Measurements from ENCODE around the gene DLEC1.
A peak's percentile ranks its signal among the peaks of the same experiment; 100 is the strongest.

The DLEC1 gene, protein sequence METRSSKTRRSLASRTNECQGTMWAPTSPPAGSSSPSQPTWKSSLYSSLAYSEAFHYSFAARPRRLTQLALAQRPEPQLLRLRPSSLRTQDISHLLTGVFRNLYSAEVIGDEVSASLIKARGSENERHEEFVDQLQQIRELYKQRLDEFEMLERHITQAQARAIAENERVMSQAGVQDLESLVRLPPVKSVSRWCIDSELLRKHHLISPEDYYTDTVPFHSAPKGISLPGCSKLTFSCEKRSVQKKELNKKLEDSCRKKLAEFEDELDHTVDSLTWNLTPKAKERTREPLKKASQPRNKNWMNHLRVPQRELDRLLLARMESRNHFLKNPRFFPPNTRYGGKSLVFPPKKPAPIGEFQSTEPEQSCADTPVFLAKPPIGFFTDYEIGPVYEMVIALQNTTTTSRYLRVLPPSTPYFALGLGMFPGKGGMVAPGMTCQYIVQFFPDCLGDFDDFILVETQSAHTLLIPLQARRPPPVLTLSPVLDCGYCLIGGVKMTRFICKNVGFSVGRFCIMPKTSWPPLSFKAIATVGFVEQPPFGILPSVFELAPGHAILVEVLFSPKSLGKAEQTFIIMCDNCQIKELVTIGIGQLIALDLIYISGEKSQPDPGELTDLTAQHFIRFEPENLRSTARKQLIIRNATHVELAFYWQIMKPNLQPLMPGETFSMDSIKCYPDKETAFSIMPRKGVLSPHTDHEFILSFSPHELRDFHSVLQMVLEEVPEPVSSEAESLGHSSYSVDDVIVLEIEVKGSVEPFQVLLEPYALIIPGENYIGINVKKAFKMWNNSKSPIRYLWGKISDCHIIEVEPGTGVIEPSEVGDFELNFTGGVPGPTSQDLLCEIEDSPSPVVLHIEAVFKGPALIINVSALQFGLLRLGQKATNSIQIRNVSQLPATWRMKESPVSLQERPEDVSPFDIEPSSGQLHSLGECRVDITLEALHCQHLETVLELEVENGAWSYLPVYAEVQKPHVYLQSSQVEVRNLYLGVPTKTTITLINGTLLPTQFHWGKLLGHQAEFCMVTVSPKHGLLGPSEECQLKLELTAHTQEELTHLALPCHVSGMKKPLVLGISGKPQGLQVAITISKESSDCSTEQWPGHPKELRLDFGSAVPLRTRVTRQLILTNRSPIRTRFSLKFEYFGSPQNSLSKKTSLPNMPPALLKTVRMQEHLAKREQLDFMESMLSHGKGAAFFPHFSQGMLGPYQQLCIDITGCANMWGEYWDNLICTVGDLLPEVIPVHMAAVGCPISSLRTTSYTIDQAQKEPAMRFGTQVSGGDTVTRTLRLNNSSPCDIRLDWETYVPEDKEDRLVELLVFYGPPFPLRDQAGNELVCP (N-terminal part only)

DNA sequence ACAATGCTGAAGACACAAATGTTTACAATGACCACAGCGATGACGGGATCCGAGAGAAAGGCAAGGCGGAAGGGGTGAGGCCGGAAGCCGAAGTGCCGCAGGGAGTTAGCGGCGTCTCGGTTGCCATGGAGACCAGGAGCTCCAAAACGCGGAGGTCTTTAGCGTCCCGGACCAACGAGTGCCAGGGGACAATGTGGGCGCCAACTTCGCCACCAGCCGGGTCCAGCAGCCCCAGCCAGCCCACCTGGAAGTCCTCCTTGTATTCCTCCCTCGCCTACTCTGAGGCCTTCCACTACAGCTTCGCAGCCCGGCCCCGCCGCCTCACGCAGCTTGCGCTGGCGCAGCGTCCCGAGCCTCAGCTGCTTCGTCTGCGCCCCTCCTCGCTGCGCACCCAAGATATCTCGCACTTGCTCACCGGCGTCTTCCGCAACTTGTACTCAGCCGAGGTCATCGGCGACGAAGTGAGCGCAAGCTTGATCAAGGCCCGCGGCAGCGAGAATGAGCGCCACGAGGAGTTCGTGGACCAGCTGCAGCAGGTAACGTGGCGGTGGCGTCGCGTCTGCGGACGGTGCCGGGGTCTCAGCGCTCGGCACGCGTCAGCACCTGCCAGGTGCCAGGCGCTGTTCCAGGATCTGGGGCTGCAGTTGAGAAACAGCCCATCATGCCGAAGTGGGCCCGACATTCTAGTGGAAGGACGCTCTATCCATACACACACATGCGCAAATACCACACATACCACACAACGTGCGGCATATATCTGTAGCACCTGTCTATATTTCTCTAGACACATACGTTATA is at the start of gene DLEC1:
TSS of gene DLEC1 (plus strand) at position 108 of the 798 bp plus-strand sequence. CDS start at position 126, 18 bp downstream.
- Mint-ChIP-seq H3K9me3 (no peaks in the 10 kb centered on the region), H3K27ac (peak within 1 kb of the TSS; percentile 66), H3K27me3 (peaks cover 7% of the 10 kb centered on the region), H3K36me3 (no peaks in the 10 kb centered on the region), H3K4me3 (peak within 1 kb of the TSS; percentile 84), H3K4me1 (peaks cover 22% of the 10 kb centered on the region)
- ATAC-seq, result peak; percentile 87

DNA sequence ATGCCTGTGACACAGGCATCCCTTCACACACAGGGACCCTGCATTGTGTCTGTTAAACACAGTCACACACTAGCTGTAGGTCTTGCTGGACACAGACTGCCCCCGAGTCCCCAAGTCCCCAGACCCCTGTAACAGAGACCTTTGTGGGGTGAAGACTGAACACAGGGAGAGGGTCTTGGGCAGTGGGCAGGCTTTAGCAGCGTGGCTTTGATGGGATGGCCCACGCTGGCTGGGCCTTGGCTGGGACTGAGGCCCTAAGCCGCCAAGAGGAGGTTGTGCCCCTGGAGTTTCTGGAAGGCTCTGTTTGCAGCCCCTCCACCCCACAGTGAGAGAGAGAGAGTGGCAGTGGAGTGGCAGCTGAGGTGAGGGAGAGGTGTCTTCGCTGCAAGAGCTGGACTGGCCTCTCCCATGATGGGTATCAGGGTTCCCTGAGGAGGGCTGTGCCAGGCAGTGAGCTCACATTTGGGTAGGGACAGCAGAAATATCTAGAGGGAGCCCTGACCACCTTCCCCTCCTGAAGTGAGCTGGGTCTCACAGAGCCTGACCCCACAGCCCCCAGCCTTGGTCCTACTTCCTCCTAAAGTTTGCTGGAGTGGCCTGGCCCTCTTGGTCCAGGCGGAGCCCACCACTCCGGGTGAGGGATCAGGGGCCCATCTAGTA is 49.1 kb upstream of the DLEC1 start:
- ATAC-seq, result no peak
- Mint-ChIP-seq H3K27ac (no peak overlapping the region), H3K4me1 (peaks cover 9% of the 10 kb centered on the region), H3K9me3 (no peaks in the 10 kb centered on the region), H3K36me3 (no peaks in the 10 kb centered on the region), H3K27me3 (peaks cover 8% of the 10 kb centered on the region), H3K4me3 (no peak overlapping the region)

DNA sequence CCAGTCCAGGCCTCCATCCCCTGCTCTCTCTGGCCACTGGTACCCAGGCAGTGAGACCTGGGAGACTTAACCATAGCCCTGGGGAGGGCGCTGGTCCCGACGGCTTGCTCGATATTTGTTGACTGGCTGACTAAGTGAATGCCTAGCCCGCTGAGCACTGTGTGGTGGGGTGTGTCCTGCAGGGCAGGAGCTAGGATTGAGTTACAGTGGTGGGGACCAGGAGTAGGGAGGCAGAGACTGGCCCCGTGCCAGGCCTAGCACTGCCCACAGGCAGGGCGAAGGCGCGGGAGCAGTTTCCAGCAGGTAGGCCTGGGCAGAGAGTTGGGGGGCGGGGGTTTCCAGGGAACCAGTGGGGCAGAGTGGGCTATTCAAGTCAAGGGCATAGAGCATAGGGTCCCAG is 48.5 kb upstream of the DLEC1 start, which contains the start of gene VILL:
TSS of gene VILL (plus strand) at position 260 of the 400 bp plus-strand sequence. CDS start 2,887 bp downstream, outside the sequence.
- H3K36me3 Mint-ChIP-seq, result no peaks in the 10 kb centered on the region
- no peak within 1 kb of the TSS for H3K4me3 Mint-ChIP-seq
- no peak within 1 kb of the TSS for H3K27ac Mint-ChIP-seq
- H3K9me3 Mint-ChIP-seq, result no peaks in the 10 kb centered on the region
- ATAC-seq, result no peak
- peaks cover 15% of the 10 kb centered on the region for H3K4me1 Mint-ChIP-seq
- peaks cover 3% of the 10 kb centered on the region for H3K27me3 Mint-ChIP-seq

DNA sequence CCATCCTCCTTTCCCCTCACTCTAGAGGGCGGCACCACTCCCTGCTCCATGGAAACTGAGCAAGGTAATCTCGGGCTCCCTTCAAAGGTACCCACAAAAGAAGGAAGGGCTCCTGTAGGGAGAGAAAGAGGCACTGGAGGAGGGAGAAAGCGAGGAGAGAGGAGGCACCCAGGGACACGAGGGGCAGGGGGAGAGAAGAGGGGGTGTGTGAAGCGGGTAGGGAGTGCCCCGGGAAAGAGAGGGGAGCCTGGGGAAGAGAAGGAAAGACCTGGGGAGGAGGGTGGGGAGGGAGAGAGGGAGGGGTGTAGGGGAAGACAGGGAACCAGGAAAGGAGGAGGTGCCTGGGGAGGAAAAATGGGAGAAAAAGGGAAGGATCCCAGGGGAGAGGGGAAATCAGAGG is 47.9 kb upstream of the DLEC1 start:
- ATAC-seq, result no peak
- H3K27me3 Mint-ChIP-seq, result no peaks in the 10 kb centered on the region
- H3K9me3 Mint-ChIP-seq, result no peaks in the 10 kb centered on the region
- H3K4me3 Mint-ChIP-seq, result no peak overlapping the region
- H3K4me1 Mint-ChIP-seq, result peaks cover 19% of the 10 kb centered on the region
- H3K36me3 Mint-ChIP-seq, result no peaks in the 10 kb centered on the region
- H3K27ac Mint-ChIP-seq, result no peak overlapping the region

DNA sequence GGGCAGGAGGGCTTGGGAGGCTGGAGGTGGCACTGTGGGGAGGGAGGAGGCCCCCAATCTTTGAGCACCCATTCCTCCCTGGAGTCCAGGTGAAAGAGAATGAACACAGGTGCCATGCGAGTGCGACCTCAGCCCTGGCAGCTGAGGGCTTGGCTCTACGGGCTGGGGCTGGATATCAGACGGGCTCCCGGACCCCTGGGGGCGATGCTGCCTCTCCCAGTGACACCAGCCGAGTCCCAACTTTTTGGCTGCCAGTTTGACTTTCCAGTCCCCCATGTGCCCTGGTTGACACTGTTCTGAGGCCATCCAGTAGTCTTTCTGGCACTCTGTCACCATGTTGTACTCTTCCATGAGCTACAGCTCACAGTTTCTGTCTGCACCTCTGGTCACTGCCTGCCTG is 47.2 kb upstream of the DLEC1 start:
- Mint-ChIP-seq H3K4me1 (peaks cover 25% of the 10 kb centered on the region), H3K27ac (no peak overlapping the region), H3K36me3 (peaks cover 7% of the 10 kb centered on the region), H3K9me3 (no peaks in the 10 kb centered on the region), H3K27me3 (no peaks in the 10 kb centered on the region), H3K4me3 (no peak overlapping the region)
- ATAC-seq, result no peak

DNA sequence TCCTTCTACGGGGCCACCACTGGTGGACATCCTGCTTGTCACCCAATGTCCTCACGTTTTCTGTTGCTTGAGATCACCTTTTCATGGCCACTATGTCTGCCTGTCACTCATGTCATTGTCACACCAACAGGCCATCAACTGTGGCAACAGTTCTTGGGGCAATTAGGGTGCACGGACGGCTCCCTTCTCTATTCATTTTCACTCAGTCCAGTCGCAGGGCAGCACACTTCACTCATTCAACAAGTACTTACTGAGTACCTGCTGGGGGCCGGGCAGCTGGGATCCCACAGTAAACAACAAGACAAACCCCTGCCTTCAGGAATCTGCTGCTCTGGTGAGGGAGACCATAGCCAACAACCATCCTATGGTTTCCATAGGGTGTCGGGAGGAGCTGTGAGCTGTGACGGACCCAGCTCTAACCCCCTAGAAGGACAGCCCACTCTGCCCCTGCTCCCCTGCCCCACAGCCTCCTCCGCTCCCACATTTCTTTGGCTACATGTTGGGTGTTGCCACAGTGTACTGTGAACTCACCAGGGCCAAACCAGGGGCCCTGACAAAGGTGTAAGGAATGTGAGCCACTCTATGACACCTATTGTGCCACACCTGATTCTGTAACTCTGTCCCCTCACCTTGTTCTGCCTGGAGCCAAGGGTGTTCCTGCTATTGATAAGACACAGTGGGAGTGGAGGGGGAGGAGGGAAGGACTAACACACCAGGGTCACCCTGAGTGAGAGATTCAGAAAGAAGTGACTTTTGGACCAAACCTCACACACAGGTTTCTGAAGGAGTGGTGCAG is 46.5 kb upstream of the DLEC1 start:
- no peak overlapping the region for H3K27ac Mint-ChIP-seq
- ATAC-seq, result no peak
- peaks cover 29% of the 10 kb centered on the region for H3K4me1 Mint-ChIP-seq
- no peak overlapping the region for H3K4me3 Mint-ChIP-seq
- H3K9me3 Mint-ChIP-seq, result no peaks in the 10 kb centered on the region
- H3K27me3 Mint-ChIP-seq, result no peaks in the 10 kb centered on the region
- H3K36me3 Mint-ChIP-seq, result peaks cover 12% of the 10 kb centered on the region

DNA sequence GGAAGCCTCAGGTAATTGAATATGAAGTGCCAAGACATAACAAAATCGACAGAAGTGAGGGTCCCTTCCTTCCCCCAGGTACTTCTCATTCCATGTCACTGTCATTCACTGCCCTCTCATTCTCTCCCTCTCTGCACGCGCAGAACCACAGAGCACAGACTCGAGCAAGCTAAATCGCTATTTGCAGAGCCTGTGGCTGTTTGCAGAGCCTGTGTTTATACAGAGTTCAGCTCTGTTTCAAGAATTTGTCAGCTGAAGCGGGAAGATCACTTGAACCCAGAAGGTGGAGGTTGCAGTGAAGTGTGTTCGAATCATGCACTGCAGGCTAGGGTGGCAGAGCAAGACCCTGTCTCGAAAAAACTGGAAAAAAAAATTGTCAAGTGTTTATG is 45.9 kb upstream of the DLEC1 start:
- Mint-ChIP-seq H3K4me3 (no peak overlapping the region), H3K36me3 (peaks cover 12% of the 10 kb centered on the region), H3K27ac (peak overlapping the region; percentile 91), H3K9me3 (no peaks in the 10 kb centered on the region), H3K4me1 (peaks cover 32% of the 10 kb centered on the region), H3K27me3 (no peaks in the 10 kb centered on the region)
- no peak for ATAC-seq

DNA sequence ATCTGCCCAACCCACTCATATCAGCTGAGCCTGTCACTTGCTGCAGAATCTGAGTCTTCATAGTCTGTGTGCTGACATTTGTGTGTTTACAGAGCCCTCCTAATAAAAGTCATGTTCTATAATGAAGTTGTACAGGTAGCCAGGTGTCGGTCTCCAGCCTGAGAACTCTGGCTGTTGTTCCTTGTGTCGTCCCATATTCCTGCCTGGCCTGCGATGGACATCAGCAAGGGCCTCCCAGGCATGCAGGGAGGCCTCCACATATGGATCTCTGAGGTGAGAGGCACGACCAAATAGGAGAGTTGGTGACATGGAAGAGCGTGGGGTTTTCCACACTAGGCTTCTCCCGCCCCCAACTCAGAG is 45.6 kb upstream of the DLEC1 start:
- peaks cover 36% of the 10 kb centered on the region for H3K4me1 Mint-ChIP-seq
- H3K27me3 Mint-ChIP-seq, result no peaks in the 10 kb centered on the region
- peak overlapping the region; percentile 94 for H3K4me3 Mint-ChIP-seq
- no peaks in the 10 kb centered on the region for H3K9me3 Mint-ChIP-seq
- peaks cover 12% of the 10 kb centered on the region for H3K36me3 Mint-ChIP-seq
- peak overlapping the region; percentile 91 for H3K27ac Mint-ChIP-seq
- ATAC-seq, result no peak

DNA sequence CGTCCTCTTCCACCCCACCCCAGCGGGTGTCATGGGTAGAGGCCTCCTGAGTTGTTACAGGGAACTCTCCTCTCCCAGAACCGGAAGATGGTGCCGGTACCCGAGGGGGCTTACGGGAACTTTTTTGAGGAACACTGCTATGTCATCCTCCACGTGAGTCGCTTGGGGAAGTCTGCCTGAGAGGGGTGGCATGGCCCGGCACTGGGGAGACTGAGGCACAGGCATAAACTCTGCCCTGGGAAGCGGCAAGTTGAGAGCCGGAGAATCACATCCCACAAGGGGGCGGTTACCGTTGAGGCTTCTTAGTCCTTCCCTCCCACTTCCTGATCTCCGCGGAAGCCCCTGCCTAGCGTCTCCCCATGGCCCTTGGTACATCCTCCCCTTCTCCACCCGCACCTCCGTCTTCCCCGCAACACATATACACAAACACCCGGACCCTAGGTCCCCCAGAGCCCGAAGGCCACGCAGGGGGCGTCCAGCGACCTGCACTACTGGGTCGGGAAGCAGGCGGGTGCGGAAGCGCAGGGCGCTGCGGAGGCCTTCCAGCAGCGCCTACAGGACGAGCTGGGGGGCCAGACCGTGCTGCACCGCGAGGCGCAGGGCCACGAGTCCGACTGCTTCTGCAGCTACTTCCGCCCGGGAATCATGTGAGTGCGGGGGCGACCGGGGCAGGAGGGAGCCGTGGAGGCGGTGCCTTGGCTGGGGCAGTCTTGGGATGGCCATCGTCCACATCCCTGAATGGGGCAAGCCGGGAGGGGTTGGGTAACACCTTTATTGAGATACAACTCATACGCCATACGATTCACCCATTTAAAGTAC is 45.0 kb upstream of the DLEC1 start:
- peak overlapping the region; percentile 94 for H3K4me3 Mint-ChIP-seq
- H3K9me3 Mint-ChIP-seq, result no peaks in the 10 kb centered on the region
- H3K4me1 Mint-ChIP-seq, result peaks cover 41% of the 10 kb centered on the region

DNA sequence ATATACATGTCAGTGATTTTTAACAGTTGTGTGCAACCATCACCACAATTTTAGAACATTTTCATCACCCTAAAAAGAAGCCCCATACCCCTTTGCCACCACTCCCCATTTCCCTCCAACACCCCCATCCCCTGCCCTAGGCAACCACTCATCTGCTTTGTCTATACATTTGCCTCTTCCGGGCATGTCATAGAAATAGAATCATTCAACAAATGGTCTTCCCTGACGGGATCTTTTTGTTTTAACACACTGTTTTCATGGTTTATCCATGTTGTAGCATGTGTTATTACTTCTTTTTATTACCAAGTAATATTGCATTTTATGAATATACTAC is 44.4 kb upstream of the DLEC1 start:
- no peaks in the 10 kb centered on the region for H3K27me3 Mint-ChIP-seq
- H3K4me3 Mint-ChIP-seq, result peak overlapping the region; percentile 94
- H3K9me3 Mint-ChIP-seq, result no peaks in the 10 kb centered on the region
- H3K4me1 Mint-ChIP-seq, result peaks cover 47% of the 10 kb centered on the region
- H3K27ac Mint-ChIP-seq, result peak overlapping the region; percentile 91
- peaks cover 15% of the 10 kb centered on the region for H3K36me3 Mint-ChIP-seq
- ATAC-seq, result no peak

More for the DNA sequence above, 45.0 kb upstream of the DLEC1 start:
- Mint-ChIP-seq H3K27me3 (no peaks in the 10 kb centered on the region), H3K36me3 (peaks cover 12% of the 10 kb centered on the region), H3K27ac (peak overlapping the region; percentile 91)
- peak; percentile 76 for ATAC-seq

DNA sequence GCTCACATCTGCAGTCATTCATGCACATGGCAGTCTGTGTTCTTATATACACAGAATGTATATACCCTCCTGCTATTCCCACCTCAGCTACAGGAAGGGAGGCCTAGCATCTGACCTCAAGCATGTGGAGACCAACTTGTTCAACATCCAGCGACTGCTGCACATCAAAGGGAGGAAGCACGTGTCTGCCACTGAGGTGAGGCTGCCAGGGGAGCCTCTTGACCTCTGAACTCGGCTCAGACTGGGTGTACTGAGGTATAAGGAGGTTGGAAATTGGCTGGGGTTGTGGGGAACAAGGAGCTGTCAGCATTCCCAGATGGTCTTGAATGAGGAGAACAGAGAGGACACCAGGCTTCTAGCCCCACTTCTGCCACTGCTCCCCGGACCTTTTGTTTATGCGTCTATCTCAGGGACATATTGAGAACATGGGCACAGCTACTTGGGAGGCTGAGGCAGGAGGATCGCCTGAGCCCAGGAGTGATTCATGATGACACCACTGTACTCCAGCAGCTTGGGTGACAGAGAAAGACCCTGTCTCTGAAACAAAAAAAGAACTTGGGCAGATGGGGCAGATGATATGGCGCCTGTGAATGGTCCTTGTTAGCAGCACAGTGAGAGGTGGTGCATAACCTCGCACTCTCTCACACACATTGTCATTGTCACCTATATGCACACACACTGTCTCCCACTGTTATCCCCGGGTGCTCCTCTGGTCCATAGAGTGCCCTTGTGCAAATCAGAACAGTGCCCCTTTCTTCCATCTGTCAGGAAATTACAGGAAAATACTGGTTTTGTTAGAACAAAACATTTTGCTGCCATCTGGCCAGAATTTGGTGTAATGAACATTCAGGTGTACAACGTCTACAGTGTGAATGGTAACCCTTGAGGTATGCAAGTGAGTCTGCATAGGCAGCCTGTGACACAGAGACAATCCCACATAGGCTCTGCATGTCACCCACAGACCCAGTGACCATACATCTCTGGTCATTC is 43.1 kb upstream of the DLEC1 start:
- Mint-ChIP-seq H3K36me3 (peaks cover 26% of the 10 kb centered on the region), H3K27ac (no peak overlapping the region), H3K9me3 (no peaks in the 10 kb centered on the region), H3K4me1 (peaks cover 58% of the 10 kb centered on the region), H3K27me3 (no peaks in the 10 kb centered on the region), H3K4me3 (no peak overlapping the region)
- no peak for ATAC-seq

DNA sequence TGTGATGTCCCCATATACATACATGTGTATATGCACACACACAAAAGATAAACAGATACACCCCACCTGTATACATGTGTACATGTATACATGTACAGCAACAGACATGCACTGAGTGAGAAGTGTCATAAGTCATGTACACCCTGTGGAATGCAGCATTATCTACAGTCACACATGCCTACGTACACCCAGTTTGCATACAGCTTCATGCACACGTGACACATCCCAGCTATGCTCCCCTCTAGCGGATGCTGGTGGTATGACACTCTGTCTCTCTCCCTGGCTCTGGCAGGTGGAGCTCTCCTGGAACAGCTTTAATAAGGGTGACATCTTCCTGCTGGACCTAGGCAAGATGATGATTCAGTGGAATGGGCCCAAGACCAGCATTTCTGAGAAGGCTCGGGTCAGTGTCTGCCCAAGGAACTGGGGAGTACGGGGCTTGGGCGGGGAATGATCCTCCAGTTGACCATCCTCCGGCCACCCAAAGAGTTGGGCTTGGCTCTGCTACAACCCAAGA is 42.2 kb upstream of the DLEC1 start:
- Mint-ChIP-seq H3K4me1 (peaks cover 58% of the 10 kb centered on the region), H3K27me3 (no peaks in the 10 kb centered on the region), H3K9me3 (no peaks in the 10 kb centered on the region), H3K4me3 (peak overlapping the region; percentile 2), H3K27ac (no peak overlapping the region), H3K36me3 (peaks cover 28% of the 10 kb centered on the region)
- peak; percentile 54 for ATAC-seq

Data from stimulated activated memory B cell treated with anti-CD40 and anti-IgM and Interleukin-4, amounts not matched to agents 10 μg/mL and 1 μg/mL and 100 μg/mL, for 72 hours (primary cell).